Mesodermal cell (in vitro differentiated cells): ENCODE data around the gene RPL22.
A peak's percentile ranks its signal among the peaks of the same experiment; 100 is the strongest.

Source experiments
- H3K27ac ChIP-seq: 2 replicates; pipeline ENCODE4 v1.7.0; 2013; ENCODE audit warnings: mild to moderate bottlenecking, low read depth, low read length, moderate library complexity; ENCODE audit not compliant: severe bottlenecking
- H3K36me3 ChIP-seq: 2 replicates; pipeline ENCODE4 v1.7.1; 2013; ENCODE audit warnings: mild to moderate bottlenecking, low read length, moderate library complexity; ENCODE audit not compliant: control insufficient read depth, insufficient read depth
- H3K4me1 ChIP-seq: one replicate; pipeline ENCODE4 v1.7.1; 2013; ENCODE audit warnings: mild to moderate bottlenecking, low read length; ENCODE audit not compliant: insufficient read depth, control insufficient read depth, poor library complexity, severe bottlenecking
- H3K4me3 ChIP-seq: 2 replicates; pipeline ENCODE4 v1.7.0; 2013; ENCODE audit warnings: low read length, control low read depth, mild to moderate bottlenecking; ENCODE audit not compliant: insufficient read depth, poor library complexity, severe bottlenecking; ENCODE audit errors: extremely low read depth
- H3K9me3 ChIP-seq: 2 replicates; pipeline ENCODE4 v1.7.1; 2013; ENCODE audit warnings: mild to moderate bottlenecking, low read length, moderate library complexity; ENCODE audit not compliant: control insufficient read depth
- WGBS, 2 experiments: methylation state at CpG; one replicate each; pipeline ENCODE4 v1.1.5; 2013; ENCODE audit warnings: missing lambda C conversion rate in 2 of 2; ENCODE audit not compliant: insufficient coverage in 2 of 2; 5-methylcytosine and 5-hydroxymethylcytosine counted together

The RPL22 gene

DNA sequence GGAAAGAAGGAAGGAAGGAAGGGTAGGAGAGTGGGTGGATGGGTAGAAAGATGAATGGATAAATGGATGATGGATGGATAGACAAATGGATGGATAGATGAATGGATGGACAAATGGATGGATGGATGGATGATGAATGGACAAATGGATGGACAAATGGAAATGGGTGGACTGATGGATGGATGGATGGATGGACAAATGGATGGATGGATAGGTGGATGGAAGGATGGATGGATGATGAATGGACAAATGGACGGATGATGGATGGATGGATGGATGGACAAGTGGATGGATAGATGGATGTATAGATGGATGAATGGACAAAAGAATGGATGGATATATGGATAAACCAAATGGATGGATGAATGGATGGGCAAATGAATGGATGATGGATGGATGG, 49.8 kb downstream of the RPL22 start:
- Histone ChIP-seq H3K4me3 (no peak overlapping the region), H3K4me1 (no peaks in the 10 kb centered on the region), H3K36me3 (no peaks in the 10 kb centered on the region), H3K9me3 (peaks cover 5% of the 10 kb centered on the region), H3K27ac (no peak overlapping the region)
- 71 to 97% methylated on average over 1 of the region's 1 CpG for WGBS, 2 experiments

GRCh38 chr1:6148497-6149241, 50.7 kb downstream of the RPL22 start:
- Histone ChIP-seq H3K9me3 (peaks cover 5% of the 10 kb centered on the region), H3K4me3 (peak overlapping the region; percentile 11), H3K4me1 (no peaks in the 10 kb centered on the region), H3K27ac (no peak overlapping the region), H3K36me3 (no peaks in the 10 kb centered on the region)
- WGBS, 2 experiments = 4 to 11% methylated on average over 13 to 15 of the region's 53 CpGs

- Histone ChIP-seq H3K4me1 (no peaks in the 10 kb centered on the region), H3K9me3 (peaks cover 5% of the 10 kb centered on the region), H3K36me3 (no peaks in the 10 kb centered on the region), H3K4me3 (no peak overlapping the region), H3K27ac (no peak overlapping the region)
- 92 to 95% methylated on average over 23 to 24 of the region's 24 CpGs for WGBS, 2 experiments
These were observed 53.5 kb downstream of the RPL22 start for GRCh38 chr1:6145864-6146410.

GRCh38 chr1:6145396-6145750, 54.0 kb downstream of the RPL22 start:
- Histone ChIP-seq H3K9me3 (peaks cover 5% of the 10 kb centered on the region), H3K4me3 (no peak overlapping the region), H3K36me3 (no peaks in the 10 kb centered on the region), H3K4me1 (no peaks in the 10 kb centered on the region), H3K27ac (no peak overlapping the region)
- 80 to 88% methylated on average over 2 of the region's 2 CpGs for WGBS, 2 experiments

- WGBS, 2 experiments = 61 to 72% methylated on average over 14 to 16 of the region's 16 CpGs
- no peak overlapping the region for H3K27ac ChIP-seq
- H3K36me3 ChIP-seq = no peaks in the 10 kb centered on the region
- H3K4me1 ChIP-seq = no peaks in the 10 kb centered on the region
- peaks cover 5% of the 10 kb centered on the region for H3K9me3 ChIP-seq
- no peak overlapping the region for H3K4me3 ChIP-seq
These were observed 54.6 kb downstream of the RPL22 start for GRCh38 chr1:6144647-6145395.

DNA sequence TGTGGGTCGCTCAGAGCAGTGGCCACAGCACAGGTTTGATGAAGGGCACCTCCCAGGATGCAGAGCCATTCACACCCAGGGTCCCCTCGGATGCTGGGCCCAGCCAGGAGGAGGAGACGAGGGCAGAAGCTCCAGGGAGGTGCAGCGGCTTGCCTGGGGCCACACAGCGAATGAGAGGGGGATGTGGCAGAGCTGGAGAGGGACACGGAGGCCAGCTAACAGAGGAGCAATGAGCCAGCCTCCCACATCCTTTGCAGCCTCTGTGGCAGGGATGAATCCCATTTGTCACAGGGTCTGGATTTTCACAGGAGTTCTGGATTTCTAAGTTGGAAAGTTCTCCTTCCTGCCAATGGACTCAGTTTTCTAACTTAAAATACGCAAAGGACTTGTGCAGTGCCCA, 55.2 kb downstream of the RPL22 start:
- Histone ChIP-seq H3K9me3 (peaks cover under 1% of the 10 kb centered on the region), H3K36me3 (no peaks in the 10 kb centered on the region)
- 80 to 88% methylated on average over 5 to 6 of the region's 7 CpGs for whole genome bisulfite sequencing, 2 experiments

GRCh38 chr1:6143395-6143794, 56.0 kb downstream of the RPL22 start:
- no peak overlapping the region for H3K4me3 ChIP-seq
- 86 to 90% methylated on average over 3 to 4 of the region's 4 CpGs for WGBS, 2 experiments
- H3K9me3 ChIP-seq = no peaks in the 10 kb centered on the region
- no peaks in the 10 kb centered on the region for H3K4me1 ChIP-seq
- no peak overlapping the region for H3K27ac ChIP-seq
- H3K36me3 ChIP-seq = no peaks in the 10 kb centered on the region

More for the DNA sequence above, 55.2 kb downstream of the RPL22 start:
- Histone ChIP-seq H3K27ac (no peak overlapping the region), H3K4me1 (no peaks in the 10 kb centered on the region), H3K4me3 (no peak overlapping the region)

DNA sequence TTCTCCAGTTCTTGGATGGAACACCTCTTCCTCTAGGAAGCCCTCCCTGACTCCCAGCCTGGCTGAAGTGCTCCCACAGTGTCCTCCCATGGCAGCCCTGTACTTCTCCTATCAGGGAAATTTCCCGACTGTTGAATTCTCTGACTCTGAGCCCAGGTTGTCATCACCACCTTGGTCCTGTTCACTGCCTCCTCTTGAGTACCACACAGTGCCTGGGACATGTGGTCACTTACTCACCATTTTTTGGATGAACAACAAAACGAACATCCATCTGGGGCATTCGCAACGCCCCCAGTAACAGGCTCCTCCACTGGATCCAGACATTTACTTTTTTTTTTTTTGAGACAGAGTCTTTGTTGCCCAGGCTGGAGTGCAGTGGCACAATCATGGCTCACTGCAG, 56.7 kb downstream of the RPL22 start:
- no peaks in the 10 kb centered on the region for H3K9me3 ChIP-seq
- H3K27ac ChIP-seq = no peak overlapping the region
- H3K36me3 ChIP-seq = no peaks in the 10 kb centered on the region
- 92 to 95% methylated on average over 4 of the region's 4 CpGs for WGBS, 2 experiments
- H3K4me3 ChIP-seq = no peak overlapping the region
- H3K4me1 ChIP-seq = no peaks in the 10 kb centered on the region

GRCh38 chr1:6142036-6142621, 57.3 kb downstream of the RPL22 start:
- Histone ChIP-seq H3K36me3 (no peaks in the 10 kb centered on the region), H3K4me3 (no peak overlapping the region), H3K9me3 (no peaks in the 10 kb centered on the region), H3K4me1 (no peaks in the 10 kb centered on the region), H3K27ac (no peak overlapping the region)
- WGBS, 2 experiments = 93 to 96% methylated on average over 31 to 33 of the region's 33 CpGs

DNA sequence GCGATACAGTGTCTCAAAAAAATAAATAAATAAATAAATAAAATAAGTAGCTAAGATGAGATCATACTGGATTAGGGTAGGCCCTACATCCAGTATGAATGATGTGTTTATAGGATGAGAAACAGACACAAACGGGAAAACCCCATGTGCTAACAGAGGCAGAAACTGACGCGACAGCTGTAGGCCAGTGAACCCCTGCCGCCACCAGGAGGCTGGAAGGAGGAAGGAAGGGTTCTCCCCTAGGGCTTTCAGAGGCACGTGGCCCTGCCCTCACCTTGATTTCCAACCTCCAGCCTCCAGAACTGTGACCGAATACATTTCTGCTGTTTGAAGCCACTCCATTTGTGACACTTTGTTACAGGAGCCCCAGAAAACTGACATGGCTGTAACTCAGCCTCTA, 57.8 kb downstream of the RPL22 start:
- no peak overlapping the region for H3K4me3 ChIP-seq
- WGBS, 2 experiments = 67 to 86% methylated on average over 2 to 3 of the region's 7 CpGs

More for the DNA sequence above, 57.8 kb downstream of the RPL22 start:
- Histone ChIP-seq H3K4me1 (no peaks in the 10 kb centered on the region), H3K27ac (no peak overlapping the region), H3K36me3 (no peaks in the 10 kb centered on the region), H3K9me3 (no peaks in the 10 kb centered on the region)
